ENCODE results near the gene RAB30. TPM values are rescaled to one million over a fixed set of nuclear protein-coding genes. Genes with fewer than 3 reads are reported as not detected.

Gene RAB30
- total RNA-seq, 1 donor from 2014 or later, result 24.7 TPM

GRCh38 chr11:83115551-83115950, 43.9 kb upstream of the RAB30 start:
- intact Hi-C loops (cut with micrococcal nuclease), result no loop called here
- Histone ChIP-seq H3K27me3 (ENCODE audit: low read depth) (no peaks in the 10 kb centered on the region), H3K4me3 (no peak overlapping the region), H3K4me1 (peaks cover 13% of the 10 kb centered on the region), H3K27ac (replicated peaks) (no peak overlapping the region), H3K9me3 (replicated peaks) (no peaks in the 10 kb centered on the region), H3K36me3 (no peaks in the 10 kb centered on the region)
- no peak for DNase-seq
- TF ChIP-seq CTCF (IDR thresholded peaks at IDR 0.05; ENCODE audit: borderline replicate concordance), result no peak

DNA sequence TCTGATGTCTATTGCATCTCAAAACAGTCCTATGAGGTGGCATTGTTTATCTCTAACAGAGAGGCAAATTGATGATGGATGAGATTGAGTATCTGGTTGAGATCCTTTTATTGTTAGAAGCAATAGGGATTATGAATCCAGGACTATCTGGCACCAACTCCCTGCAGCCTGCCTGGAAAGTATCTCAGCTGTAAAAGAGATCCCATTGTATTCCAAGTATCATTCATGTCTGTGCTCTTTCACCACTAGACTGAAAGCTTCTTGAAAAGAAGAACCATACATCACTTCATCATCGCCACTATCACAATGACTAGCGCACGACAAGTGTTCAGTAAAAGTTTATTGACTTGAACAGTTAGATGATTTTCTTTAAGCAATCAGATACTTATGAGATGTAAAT, 43.3 kb upstream of the RAB30 start:
- Histone ChIP-seq H3K27ac (replicated peaks) (no peak overlapping the region), H3K4me3 (no peak overlapping the region), H3K9me3 (replicated peaks) (no peaks in the 10 kb centered on the region), H3K4me1 (peaks cover 13% of the 10 kb centered on the region), H3K36me3 (no peaks in the 10 kb centered on the region), H3K27me3 (ENCODE audit: low read depth) (no peaks in the 10 kb centered on the region)
- DNase-seq, result no peak
- intact Hi-C loops (cut with micrococcal nuclease), result no loop called here
- TF ChIP-seq CTCF (IDR thresholded peaks at IDR 0.05; ENCODE audit: borderline replicate concordance), result no peak

DNA sequence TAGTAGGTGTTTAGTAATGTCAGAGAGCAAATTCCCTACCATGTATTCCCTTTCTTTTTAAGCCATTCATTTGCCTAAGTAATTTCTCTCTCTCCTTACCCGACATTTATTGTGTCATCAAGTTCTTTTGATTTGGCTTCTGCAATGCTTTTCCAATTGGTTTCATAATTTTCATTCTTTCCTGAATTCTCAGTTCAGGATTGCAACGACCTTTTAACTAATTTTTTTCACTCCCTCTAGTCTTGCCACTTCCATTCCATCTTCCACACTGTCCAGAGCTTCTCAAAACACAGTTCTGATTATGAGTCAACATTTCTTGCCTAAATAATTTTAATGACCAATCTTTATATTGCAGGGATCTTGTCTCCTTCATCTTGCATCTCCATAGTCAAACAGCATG, 41.2 kb upstream of the RAB30 start:
- TF ChIP-seq CTCF (IDR thresholded peaks at IDR 0.05; ENCODE audit: borderline replicate concordance), result no peak
- no peaks in the 10 kb centered on the region for H3K36me3 ChIP-seq
- H3K4me1 ChIP-seq, result peaks cover 13% of the 10 kb centered on the region
- intact Hi-C loops (cut with micrococcal nuclease), result no loop called here
- no peak overlapping the region for H3K4me3 ChIP-seq
- H3K9me3 ChIP-seq (replicated peaks), result no peaks in the 10 kb centered on the region
- no peak for DNase-seq
- no peak overlapping the region for H3K27ac ChIP-seq (replicated peaks)
- no peaks in the 10 kb centered on the region for H3K27me3 ChIP-seq (ENCODE audit: low read depth)

GRCh38 chr11:83105168-83105567, 33.5 kb upstream of the RAB30 start:
- H3K36me3 ChIP-seq, result no peaks in the 10 kb centered on the region
- no peaks in the 10 kb centered on the region for H3K9me3 ChIP-seq (replicated peaks)
- H3K4me1 ChIP-seq, result no peaks in the 10 kb centered on the region
- no peak for DNase-seq
- intact Hi-C loops (cut with micrococcal nuclease), result no loop called here
- no peak overlapping the region for H3K4me3 ChIP-seq
- TF ChIP-seq CTCF (IDR thresholded peaks at IDR 0.05; ENCODE audit: borderline replicate concordance), result no peak
- no peaks in the 10 kb centered on the region for H3K27me3 ChIP-seq (ENCODE audit: low read depth)
- H3K27ac ChIP-seq (replicated peaks), result no peak overlapping the region

DNA sequence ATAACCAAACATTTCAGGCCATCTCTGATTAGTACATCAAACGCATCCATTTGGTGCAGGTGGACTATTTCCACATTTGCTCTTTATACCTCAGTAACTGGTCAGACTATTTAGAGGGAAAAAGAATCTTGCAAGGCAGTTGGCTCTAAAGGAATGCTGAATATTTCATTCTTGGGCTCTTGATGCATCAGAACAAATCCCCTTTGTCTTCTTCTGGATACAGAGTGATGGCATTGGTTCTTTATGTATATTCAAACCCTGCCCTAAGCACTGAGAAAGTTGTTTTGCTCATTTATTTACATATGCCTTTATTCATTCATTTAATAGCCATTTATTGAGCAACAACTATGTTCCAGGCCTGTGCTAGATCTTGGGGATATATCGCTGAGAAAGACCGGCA, 31.1 kb upstream of the RAB30 start:
- intact Hi-C loops (cut with micrococcal nuclease), result no loop called here

More for the DNA sequence above, 31.1 kb upstream of the RAB30 start:
- Histone ChIP-seq H3K27me3 (ENCODE audit: low read depth) (no peaks in the 10 kb centered on the region), H3K4me1 (no peaks in the 10 kb centered on the region), H3K36me3 (no peaks in the 10 kb centered on the region), H3K4me3 (no peak overlapping the region), H3K9me3 (replicated peaks) (no peaks in the 10 kb centered on the region), H3K27ac (replicated peaks) (no peak overlapping the region)
- no peak for TF ChIP-seq CTCF (IDR thresholded peaks at IDR 0.05; ENCODE audit: borderline replicate concordance)
- DNase-seq, result no peak

Data from left ventricle myocardium inferior (tissue), 1 donor.